NCI-H1048 (cell line): ENCODE results near the gene CCL23.
"Not testable (repeated sequence)": the region's sequence is repeated elsewhere in the genome, so short reads cannot be mapped to it uniquely, and the experiment has no call there.

Experiments
- DNase-seq: peaks from one replicate; lab custom pipeline; 2025; lab: John Stamatoyannopoulos, UW

Gene CCL23

DNA sequence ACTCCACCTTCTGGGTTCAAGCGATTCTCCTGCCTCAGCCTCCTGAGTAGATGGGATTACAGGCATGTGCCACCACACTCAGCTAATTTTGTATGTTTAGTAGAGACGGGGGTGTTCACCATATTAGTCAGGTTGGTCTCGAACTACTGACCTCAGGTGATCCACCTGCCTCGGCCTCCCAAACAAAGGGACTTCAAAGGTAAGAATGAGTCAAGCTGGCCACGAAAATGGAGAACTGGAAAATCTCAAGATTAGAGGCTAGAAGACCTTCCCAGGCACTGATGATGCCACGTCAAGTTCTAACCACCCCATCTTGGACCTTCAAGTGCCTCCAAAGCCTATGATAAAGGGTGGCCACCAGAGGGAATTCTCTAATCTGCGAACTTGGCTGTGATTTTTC is 15.1 kb downstream of the CCL23 start:
- no peak for DNase-seq

- DNase-seq, result no peak
Measured at GRCh38 chr17:36001862-36002603, 15.7 kb downstream of the CCL23 start.

DNA sequence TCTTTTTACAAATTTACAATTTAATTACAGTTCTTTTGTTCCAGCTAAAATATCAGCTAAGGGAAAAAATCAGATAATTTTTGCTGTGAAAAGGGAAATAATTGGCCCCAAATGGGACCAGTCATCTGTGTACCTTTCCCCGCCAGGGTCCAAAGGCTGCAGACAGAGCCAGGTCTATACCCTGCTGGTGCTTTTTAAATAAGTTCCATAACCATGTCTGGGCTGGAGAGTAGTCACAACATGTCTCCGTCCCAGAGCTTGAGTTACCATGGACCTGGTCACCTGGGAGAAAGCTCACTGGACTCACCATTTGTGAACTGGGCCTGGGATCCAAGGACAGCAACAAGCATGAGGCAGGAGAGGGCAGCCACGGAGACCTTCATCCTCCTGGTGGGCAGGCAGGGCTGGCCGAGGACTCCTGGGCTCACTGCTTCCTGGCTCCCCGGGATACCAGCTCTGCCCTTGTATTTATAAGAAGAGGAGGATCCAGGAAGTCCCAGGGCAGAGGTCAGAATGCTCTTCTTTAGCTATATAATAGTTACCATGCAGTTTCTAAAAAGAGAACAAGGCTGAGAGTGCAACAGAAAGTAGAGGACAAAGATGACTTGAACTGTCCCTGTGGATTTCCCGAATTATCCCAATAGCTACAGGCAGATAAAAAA is 16.5 kb downstream of the CCL23 start, which contains the start of gene CCL15:
Gene CCL15, minus strand, starts transcription at position 444 of the 662 bp plus-strand sequence. Its CDS starts 61 bp downstream, at position 383.
- DNase-seq, result no peak

GRCh38 chr17:36000732-36001109 is 17.1 kb downstream of the CCL23 start:
- no peak for DNase-seq

DNA sequence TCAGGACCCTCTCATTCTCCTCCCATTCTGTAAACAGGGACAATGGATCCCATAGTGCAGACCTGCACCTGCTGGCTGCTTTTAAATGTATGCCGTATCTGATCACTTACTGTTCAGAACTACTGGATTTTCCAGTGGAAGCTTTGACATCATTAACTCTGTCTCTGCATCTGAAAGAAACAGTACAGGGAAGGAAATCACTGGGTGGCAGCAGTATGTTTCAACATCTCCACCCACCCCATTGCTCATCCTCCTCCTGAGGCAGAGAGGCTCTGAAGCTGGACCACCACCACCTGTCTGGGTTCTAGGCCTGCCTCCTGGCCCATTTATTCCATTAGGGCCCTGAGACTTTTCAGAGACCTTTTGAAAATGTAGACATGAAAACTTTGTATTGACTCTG is 19.0 kb downstream of the CCL23 start:
- no peak for DNase-seq

- no peak for DNase-seq
Measured at GRCh38 chr17:35998018-35998545, 19.7 kb downstream of the CCL23 start.

- not testable (repeated sequence) for DNase-seq
Measured at GRCh38 chr17:35995346-35995745, 22.4 kb downstream of the CCL23 start.

GRCh38 chr17:35991075-35991474 is 26.7 kb downstream of the CCL23 start:
- no peak for DNase-seq

GRCh38 chr17:35988164-35988563 is 29.6 kb downstream of the CCL23 start:
- DNase-seq, result no peak

DNA sequence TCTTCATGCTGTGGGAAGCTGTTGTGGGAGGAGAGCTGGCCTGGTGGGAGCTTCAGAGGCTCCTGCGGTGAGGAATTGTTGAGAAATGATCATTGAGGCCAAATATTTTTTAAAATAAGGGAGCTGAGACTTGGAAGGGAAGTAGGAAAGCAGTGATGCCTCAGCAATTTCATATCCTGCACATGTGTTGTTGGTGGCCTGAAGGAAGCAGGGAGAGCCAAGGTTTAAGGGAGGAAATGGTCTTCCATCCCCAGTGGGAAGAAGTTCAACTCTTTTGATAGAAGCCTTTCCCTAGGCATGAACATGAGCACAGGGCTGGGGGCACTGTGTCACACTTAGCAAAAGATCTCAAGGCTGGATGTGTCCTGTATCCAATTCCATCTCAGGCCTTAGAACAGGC is 31.1 kb downstream of the CCL23 start, which contains the start of gene CCL14:
Gene CCL14, minus strand, starts transcription at position 87 of the 400 bp plus-strand sequence. Its CDS starts 80 bp downstream, at position 7.
- DNase-seq, result no peak

GRCh38 chr17:35984140-35984539 is 33.6 kb downstream of the CCL23 start:
- DNase-seq, result no peak

GRCh38 chr17:35982409-35983191 is 35.2 kb downstream of the CCL23 start:
- no peak for DNase-seq

DNA sequence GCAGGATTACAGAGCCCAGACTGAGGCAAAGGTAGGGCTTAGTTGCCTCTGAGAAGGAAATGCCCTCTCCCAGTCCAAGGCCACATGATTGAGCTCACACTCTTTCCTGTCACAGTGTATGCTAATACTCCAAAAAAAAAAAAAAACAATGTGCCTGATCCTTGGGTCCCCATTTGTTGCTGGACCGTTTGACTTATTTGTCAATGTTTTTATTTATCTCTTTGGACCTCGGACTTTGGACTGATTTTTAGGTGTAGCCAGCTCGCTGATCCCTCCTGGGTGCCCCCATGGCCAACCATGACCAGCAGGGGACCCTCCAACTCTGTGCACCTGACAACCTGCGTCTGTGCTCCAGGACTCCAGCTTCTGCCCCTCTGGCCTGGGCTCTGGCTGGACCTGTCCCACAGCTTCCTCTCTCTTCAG is 35.9 kb downstream of the CCL23 start:
- no peak for DNase-seq

GRCh38 chr17:35981246-35981645 is 36.5 kb downstream of the CCL23 start, which contains the start of gene CCL16:
Gene CCL16, minus strand, starts transcription at chr17:35981497. Its CDS starts 77 bp downstream, at chr17:35981420.
- no peak for DNase-seq

DNA sequence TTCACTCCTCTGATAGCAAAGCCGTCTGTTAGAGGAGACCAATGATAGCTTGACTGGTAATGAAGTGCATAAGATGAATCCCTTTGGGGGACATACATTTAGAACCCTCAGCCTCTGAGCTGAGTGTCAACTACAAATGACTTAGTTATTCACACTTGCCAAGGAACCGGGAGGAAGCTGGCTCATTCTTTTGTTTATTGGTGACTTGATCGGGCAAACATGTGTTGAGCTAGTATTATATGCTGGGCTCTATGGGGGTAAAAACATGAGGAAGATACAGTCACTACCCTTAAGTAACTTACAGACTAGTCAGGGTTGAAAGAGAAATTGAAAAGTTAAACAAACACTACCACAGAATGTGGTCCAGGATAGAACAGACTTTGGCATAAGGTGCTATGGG is 39.4 kb downstream of the CCL23 start:
- DNase-seq, result no peak

GRCh38 chr17:35977509-35977908 is 40.3 kb downstream of the CCL23 start:
- no peak for DNase-seq

DNA sequence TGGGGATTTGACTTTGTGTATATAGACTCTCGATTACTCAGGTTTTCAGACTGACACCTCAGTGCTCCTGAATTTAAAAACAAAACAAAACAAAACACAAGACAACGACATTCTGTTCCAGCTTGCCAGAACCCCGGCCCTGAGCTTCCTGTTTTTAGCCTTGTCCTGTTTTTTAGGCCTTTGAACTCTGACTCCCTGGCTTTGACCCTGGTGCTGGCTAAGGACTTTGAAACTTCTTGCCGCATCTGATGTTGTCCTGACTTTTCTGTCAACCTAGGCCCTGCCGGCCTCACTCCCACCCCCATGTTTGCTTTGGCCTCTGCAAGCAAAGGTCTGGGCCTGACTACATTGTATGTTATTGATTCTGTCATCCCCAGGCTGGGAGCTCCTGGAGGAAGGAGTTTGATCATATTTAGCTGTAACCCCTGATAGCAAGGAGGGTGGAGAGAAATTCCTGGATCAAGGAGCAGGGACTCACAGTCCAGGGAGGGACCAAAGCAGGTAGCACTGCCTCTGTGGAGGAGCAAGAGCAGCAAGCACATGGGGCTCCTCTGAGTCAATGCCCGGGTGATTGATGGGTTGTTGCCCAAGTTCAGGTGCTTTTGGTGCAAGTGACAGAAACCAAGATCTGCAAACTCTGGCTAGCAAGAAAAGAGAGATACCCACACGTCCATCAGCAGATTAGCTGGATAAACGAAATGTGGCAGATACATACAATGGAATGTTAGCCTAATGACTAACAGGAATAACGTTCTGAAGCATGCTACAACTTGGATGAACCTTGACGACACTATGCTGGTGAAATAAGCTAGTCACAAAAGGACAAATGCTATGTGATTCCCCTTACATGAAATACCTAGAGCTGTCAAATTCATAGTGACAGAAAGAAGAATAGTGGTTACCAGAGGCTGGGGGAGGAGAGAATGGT is 44.2 kb downstream of the CCL23 start:
- DNase-seq, result no peak

DNA sequence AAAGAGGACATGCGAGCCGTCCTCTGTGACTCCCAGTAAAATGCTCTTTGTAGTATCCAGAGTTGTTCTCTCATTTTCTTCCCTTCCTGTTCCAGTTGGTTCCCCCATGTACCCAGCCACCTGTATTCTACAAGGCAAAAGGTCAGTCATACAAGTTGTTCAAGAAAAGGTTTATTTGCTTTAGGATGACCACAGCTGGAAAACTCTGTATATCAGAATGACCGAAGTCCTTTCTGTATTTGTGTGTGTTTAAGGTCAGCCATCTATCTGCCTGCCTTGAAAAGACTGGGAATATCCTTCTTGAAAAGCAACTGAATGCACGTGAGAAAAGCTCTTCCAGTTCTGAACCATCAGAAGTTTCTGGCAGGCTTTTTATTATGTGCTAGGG is 44.8 kb downstream of the CCL23 start:
- no peak for DNase-seq

- DNase-seq, result no peak
Measured at GRCh38 chr17:35972535-35972934, 45.2 kb downstream of the CCL23 start.

DNA sequence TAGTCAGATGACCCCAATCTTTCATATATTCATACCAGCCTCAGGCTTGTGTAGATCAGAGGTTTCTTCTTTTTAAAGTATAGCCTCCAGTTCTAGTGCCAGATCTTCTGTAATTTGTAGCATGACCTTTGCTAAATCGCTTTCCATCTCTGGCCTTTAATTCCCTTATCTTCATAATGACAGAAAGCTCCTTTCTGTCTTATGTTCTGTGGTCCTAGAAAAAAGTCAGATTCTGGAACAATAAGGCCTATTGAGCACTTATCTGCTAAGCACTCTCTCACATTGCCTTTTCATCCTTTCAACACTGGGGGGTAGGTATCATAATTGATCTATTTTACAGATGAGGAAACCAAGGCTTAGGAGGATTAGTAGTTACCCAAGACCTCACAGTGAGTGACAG is 45.7 kb downstream of the CCL23 start:
- DNase-seq, result no peak
